ENCODE measurements around the gene DIPK1B. TPM values are rescaled to one million over a fixed set of nuclear protein-coding genes. Genes with fewer than 3 reads are reported as not detected.

The DIPK1B gene
- total and polyA plus RNA-seq, 11 donors: 14.4 to 46.3 (median 19.8) TPM

DNA sequence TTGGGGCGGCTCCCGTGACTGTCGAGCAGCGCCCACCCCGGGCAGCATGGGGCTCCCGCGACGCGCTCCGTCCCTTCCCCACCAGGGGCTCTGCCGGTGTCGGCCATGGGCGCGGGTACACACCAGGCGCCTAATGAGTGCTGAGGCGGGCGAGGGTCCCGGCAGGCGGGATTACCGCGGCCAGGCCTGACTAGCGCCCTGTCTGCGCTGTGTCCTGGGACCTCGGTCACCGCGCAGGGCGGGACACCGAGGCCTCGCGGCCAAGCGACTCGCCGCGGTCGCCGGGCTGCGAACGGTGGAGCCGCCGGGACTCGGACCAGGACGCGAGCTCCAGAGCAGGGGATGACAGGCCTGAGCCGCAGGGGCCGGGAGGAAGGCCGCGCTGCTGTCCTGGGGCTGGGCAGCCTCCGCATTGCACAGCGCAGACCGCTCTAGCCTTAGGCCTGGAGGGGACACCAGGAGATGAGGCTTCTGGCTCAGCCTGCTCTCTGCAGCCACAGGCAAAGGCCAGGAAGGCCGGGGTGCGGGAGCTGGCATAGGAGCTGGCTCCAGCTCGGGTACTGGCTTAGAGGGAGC lies 16.3 kb downstream of the DIPK1B start:
- intact Hi-C loops (cut with DNase I): loop anchor here in 3 of 10 donors (5.0 kb wide), 1 partner anchor 41 kb away; the partner anchor contains the start of gene AGPAT2 (in 3 of the 3)

DNA sequence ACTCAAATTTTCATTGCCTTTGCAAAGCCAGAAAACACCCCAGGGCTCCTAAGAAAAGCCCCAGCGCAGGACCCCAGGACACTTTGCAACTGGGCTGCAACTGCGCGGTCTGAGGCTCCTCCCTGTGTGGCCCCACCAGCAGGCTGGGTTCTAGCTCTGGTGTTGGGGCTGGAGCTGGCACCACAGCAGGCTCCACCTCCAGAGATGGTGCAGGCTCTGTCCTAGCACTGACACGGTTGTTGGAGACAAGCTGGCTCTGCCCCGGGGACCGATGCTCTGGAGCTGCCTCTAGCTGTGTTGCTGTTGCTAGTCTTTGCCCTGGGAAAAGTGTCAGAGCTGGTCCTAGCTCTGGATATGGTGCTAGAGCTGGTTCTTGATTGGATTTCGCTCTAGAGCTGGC lies 16.8 kb downstream of the DIPK1B start:
- Histone ChIP-seq H3K27me3 (no peaks in the 10 kb centered on the region), H3K36me3 (peaks cover 0 to 28% (median 27%) of the 10 kb centered on the region in 9 donors), H3K4me3 (peak overlapping the region in 10 of 12 donors; percentile 68 to 96 (median 84)), H3K9me3 (no peaks in the 10 kb centered on the region), H3K27ac (peak overlapping the region in 3 of 12 donors; percentile 70 to 85 (median 81)), H3K4me1 (peaks cover 13 to 48% (median 35%) of the 10 kb centered on the region in 12 donors)
- peak in 3 of 4 donors; percentile 1 to 3 (median 3) for ATAC-seq
- WGBS, 4 donors: 77 to 87% (median 83%) methylated on average over 5 to 7 of the region's 7 CpGs
- no peak for TF ChIP-seq POLR2A (IDR thresholded peaks at IDR 0.05)
- TF ChIP-seq CTCF (IDR thresholded peaks at IDR 0.05): no peak
- DNase-seq: peak in 1 of 5 donors; percentile 48
- intact Hi-C loops (cut with DNase I): loop anchor here in 3 of 10 donors (5.0 kb wide), 1 partner anchor 42 kb away; the partner anchor contains the start of gene AGPAT2 (in 3 of the 3)

More for the DNA sequence above, 16.3 kb downstream of the DIPK1B start:
- Histone ChIP-seq H3K27me3 (no peaks in the 10 kb centered on the region), H3K4me1 (peaks cover 13 to 53% (median 36%) of the 10 kb centered on the region in 12 donors), H3K4me3 (peak overlapping the region; percentile 68 to 96 (median 83)), H3K27ac (peak overlapping the region; percentile 3 to 89 (median 81)), H3K9me3 (no peaks in the 10 kb centered on the region), H3K36me3 (peaks cover 0 to 33% (median 32%) of the 10 kb centered on the region in 9 donors)
- WGBS, 4 donors: 4 to 14% (median 5%) methylated on average over 21 to 53 of the region's 53 CpGs
- ATAC-seq: peak in 3 of 4 donors; percentile 14 to 51 (median 39)
- TF ChIP-seq CTCF (IDR thresholded peaks at IDR 0.05): no peak
- TF ChIP-seq POLR2A (IDR thresholded peaks at IDR 0.05): no peak
- peak in 1 of 5 donors; percentile 73 for DNase-seq

DNA sequence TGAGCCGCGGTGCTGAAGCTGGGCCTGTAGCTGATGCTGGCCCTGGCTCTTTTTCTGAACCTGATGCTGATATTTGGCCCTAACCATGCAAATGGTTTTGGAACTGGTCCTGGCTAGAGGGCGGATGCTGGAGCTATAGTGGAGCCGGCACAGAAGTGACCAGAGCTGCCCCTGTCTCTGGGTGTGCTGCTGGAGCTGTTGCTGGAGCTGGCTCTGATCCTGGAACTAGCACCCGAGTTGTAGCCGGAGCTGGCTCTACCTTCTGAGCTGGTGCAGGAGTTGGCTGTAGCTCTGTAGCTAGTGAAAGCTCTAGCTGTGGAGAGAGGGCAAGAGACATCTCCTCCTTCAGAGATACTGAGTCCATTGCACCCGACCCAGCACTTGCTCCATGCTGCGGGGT lies 17.6 kb downstream of the DIPK1B start:
- no peak for DNase-seq
- TF ChIP-seq POLR2A (IDR thresholded peaks at IDR 0.05) (no peak), CTCF (IDR thresholded peaks at IDR 0.05) (no peak)
- WGBS, 4 donors: 83 to 100% (median 93%) methylated on average over 2 to 8 of the region's 8 CpGs
- Histone ChIP-seq H3K27ac (no peak overlapping the region), H3K9me3 (no peaks in the 10 kb centered on the region), H3K36me3 (peaks cover 0 to 20% (median 19%) of the 10 kb centered on the region in 9 donors), H3K4me1 (peaks cover 13 to 43% (median 32%) of the 10 kb centered on the region in 12 donors), H3K4me3 (no peak overlapping the region), H3K27me3 (no peaks in the 10 kb centered on the region)
- no peak for ATAC-seq
- intact Hi-C loops (cut with DNase I): loop anchor here in 3 of 10 donors (5.0 kb wide), 1 partner anchor 43 kb away; the partner anchor contains the start of gene AGPAT2 (in 3 of the 3)

DNA sequence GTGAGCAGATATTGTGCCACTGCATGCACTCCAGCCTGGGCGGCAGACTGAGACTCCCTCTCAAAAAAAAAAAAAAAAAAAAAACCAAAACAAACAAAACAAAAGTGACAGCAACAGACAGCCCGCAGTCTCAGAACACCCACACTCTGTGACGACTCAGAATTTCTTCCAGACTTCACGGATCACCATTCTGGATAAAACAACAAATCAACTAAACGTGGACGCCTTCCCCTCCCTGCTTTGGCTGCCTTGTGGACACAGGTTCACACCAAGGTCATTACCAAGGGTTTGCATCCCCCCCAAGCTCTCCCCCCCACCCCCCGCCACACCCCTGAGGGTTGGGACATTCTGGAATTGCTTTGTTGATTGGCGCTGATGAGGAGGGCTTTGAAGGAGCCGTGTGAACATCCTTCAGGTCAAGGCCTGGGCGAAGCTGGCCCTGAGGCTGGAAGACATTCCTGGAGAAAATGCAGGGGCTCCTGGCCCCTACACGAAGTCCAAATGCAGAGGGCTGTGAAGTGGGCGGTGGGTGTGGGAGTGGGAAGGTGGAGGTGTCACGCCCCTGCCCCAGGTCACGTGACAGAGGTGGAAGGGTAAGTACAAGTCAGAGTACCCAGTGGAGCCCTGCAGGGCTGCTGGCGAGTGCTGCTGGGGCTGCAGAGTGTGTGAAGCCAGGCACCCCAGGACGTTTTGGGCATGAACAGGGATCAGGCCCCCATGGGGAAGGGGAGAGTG lies 20.2 kb downstream of the DIPK1B start:
- TF ChIP-seq CTCF (IDR thresholded peaks at IDR 0.05) (no peak), POLR2A (IDR thresholded peaks at IDR 0.05) (no peak)
- WGBS, 4 donors: 77 to 85% (median 82%) methylated on average over 14 to 16 of the region's 16 CpGs
- Histone ChIP-seq H3K36me3 (no peaks in the 10 kb centered on the region), H3K27me3 (no peaks in the 10 kb centered on the region), H3K9me3 (no peaks in the 10 kb centered on the region), H3K4me3 (no peak overlapping the region), H3K27ac (no peak overlapping the region), H3K4me1 (peaks cover 5 to 16% (median 10%) of the 10 kb centered on the region in 12 donors)
- ATAC-seq (no peak), DNase-seq (no peak)
- intact Hi-C loops (cut with DNase I): no loop called here
